ENCODE results near the gene NTMT1. TPM values are rescaled to one million over a fixed set of nuclear protein-coding genes. Genes with fewer than 3 reads are reported as not detected.
A peak's percentile ranks its signal among the peaks of the same experiment; 100 is the strongest.

Gene NTMT1
- total RNA-seq, 3 donors from 2014 or later, result 22.0 to 32.0 (median 26.2) TPM

- intact Hi-C loops (cut with DNase I, micrococcal nuclease), result loop anchor here (5.0 kb wide), 3 partner anchors 433 to 478 kb away; partner anchors contain the start of gene IER5L (in 1 of the 2)
- TF ChIP-seq, protein P1, sequence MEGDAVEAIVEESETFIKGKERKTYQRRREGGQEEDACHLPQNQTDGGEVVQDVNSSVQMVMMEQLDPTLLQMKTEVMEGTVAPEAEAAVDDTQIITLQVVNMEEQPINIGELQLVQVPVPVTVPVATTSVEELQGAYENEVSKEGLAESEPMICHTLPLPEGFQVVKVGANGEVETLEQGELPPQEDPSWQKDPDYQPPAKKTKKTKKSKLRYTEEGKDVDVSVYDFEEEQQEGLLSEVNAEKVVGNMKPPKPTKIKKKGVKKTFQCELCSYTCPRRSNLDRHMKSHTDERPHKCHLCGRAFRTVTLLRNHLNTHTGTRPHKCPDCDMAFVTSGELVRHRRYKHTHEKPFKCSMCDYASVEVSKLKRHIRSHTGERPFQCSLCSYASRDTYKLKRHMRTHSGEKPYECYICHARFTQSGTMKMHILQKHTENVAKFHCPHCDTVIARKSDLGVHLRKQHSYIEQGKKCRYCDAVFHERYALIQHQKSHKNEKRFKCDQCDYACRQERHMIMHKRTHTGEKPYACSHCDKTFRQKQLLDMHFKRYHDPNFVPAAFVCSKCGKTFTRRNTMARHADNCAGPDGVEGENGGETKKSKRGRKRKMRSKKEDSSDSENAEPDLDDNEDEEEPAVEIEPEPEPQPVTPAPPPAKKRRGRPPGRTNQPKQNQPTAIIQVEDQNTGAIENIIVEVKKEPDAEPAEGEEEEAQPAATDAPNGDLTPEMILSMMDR (IDR thresholded peaks at IDR 0.05), result peak; percentile 95
- peak overlapping the region; percentile 32 for H3K4me3 ChIP-seq
- H3K36me3 ChIP-seq (ENCODE audit: low read depth), result no peaks in the 10 kb centered on the region
- H3K4me1 ChIP-seq (ENCODE audit: low read depth), result peaks cover 22% of the 10 kb centered on the region
- peak; percentile 80 to 85 (median 84) for DNase-seq
- ATAC-seq, result peak; percentile 73
- H3K9me3 ChIP-seq, result no peaks in the 10 kb centered on the region
Observed at GRCh38 chr9:129610473-129611306, 15.3 kb upstream of the NTMT1 start.

DNA sequence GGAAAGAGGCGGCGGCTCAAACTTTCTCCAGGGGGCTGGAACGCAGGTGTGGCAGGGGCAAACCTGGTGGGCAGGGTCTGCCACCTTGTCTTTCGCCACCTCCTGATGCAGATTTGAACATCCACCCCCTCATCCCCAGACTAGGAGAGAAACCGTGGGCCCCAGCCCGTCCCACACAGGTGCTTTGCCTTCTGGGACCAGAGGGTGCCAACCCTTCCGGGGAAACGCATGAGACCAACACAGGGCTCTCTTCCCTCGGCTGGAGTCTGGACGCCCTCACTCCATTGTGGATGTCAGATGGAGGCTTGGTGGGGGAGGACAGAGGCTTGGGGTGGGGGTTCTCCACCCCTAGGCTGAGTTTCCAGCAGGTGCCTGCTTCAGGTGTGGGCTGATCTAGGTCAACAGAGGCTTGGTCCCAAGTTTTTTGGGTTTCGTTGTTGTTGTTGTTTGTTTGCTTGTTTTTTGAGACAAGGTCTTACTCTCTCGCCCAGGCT, 14.6 kb upstream of the NTMT1 start:
- peaks cover 22% of the 10 kb centered on the region for H3K4me1 ChIP-seq (ENCODE audit: low read depth)
- DNase-seq, result no peak

DNA sequence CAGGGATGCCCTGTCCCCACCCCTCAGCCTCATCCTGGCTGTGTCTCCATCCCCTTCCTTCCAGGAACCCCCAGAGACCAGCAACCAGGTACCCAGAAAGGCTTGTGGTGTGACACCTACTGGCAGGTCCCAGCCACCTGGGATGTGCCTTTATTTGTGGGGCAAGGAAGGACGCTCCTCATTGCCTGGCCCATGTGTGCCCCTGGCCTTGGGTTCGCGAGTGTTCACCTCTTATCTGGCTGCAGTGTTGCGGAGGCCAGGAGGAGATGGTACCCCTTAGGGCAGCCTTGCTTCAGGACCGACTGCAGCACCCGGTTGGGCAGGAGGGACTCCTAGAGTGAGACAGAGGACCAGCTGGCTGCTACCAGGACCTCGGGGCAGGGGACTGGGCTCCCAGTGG, 13.8 kb upstream of the NTMT1 start:
- Histone ChIP-seq H3K4me1 (ENCODE audit: low read depth) (peaks cover 22% of the 10 kb centered on the region), H3K9me3 (no peaks in the 10 kb centered on the region), H3K4me3 (no peak overlapping the region), H3K36me3 (ENCODE audit: low read depth) (no peaks in the 10 kb centered on the region)
- DNase-seq (peak in 1 of 3 donors; percentile 31), ATAC-seq (no peak)
- TF ChIP-seq, protein P1 (IDR thresholded peaks at IDR 0.05), result no peak
- intact Hi-C loops (cut with DNase I, micrococcal nuclease), result loop anchor here (5.0 kb wide), 3 partner anchors 435 to 480 kb away; partner anchors contain the start of gene IER5L (in 1 of the 2)

More for the DNA sequence above, 14.6 kb upstream of the NTMT1 start:
- H3K9me3 ChIP-seq, result no peaks in the 10 kb centered on the region
- H3K36me3 ChIP-seq (ENCODE audit: low read depth), result no peaks in the 10 kb centered on the region
- no peak for ATAC-seq
- H3K4me3 ChIP-seq, result no peak overlapping the region
- TF ChIP-seq, protein P1 (IDR thresholded peaks at IDR 0.05), result no peak
- intact Hi-C loops (cut with DNase I, micrococcal nuclease), result loop anchor here (5.0 kb wide), 3 partner anchors 434 to 479 kb away; partner anchors contain the start of gene IER5L (in 1 of the 2)

- DNase-seq (peak in 1 of 3 donors; percentile 53), ATAC-seq (no peak)
- no peaks in the 10 kb centered on the region for H3K36me3 ChIP-seq (ENCODE audit: low read depth)
- TF ChIP-seq, protein P1 (IDR thresholded peaks at IDR 0.05), result no peak
- H3K4me1 ChIP-seq (ENCODE audit: low read depth), result peaks cover 17% of the 10 kb centered on the region
- no peak overlapping the region for H3K4me3 ChIP-seq
- intact Hi-C loops (cut with DNase I, micrococcal nuclease), result loop anchor here (5.0 kb wide), 3 partner anchors 436 to 481 kb away; partner anchors contain the start of gene IER5L (in 1 of the 2)
- H3K9me3 ChIP-seq, result no peaks in the 10 kb centered on the region
Observed at GRCh38 chr9:129612815-129613519, 13.0 kb upstream of the NTMT1 start.

GRCh38 chr9:129613520-129614175, 12.3 kb upstream of the NTMT1 start:
- ATAC-seq (no peak), DNase-seq (peak in 1 of 3 donors; percentile 48)
- Histone ChIP-seq H3K4me1 (ENCODE audit: low read depth) (peaks cover 11% of the 10 kb centered on the region), H3K4me3 (no peak overlapping the region), H3K9me3 (no peaks in the 10 kb centered on the region), H3K36me3 (ENCODE audit: low read depth) (no peaks in the 10 kb centered on the region)
- TF ChIP-seq, protein P1 (IDR thresholded peaks at IDR 0.05), result no peak
- intact Hi-C loops (cut with DNase I, micrococcal nuclease), result loop anchor here (5.0 kb wide), 3 partner anchors 436 to 481 kb away; partner anchors contain the start of gene IER5L (in 1 of the 2)

Data from mucosa of descending colon (tissue), 3 donors.